ENCODE measurements around the gene ATP2A1.

DNA sequence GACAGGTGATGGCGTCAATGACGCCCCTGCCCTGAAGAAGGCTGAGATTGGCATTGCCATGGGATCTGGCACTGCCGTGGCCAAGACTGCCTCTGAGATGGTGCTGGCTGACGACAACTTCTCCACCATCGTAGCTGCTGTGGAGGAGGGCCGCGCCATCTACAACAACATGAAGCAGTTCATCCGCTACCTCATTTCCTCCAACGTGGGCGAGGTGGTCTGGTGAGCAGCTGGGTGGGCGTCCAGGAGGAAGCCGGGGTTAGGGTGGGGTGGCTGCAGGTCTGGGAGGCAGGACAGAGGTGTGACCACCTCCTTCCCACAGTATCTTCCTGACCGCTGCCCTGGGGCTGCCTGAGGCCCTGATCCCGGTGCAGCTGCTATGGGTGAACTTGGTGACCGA is 23.6 kb downstream of the ATP2A1 start:
- TF ChIP-seq, protein P1, sequence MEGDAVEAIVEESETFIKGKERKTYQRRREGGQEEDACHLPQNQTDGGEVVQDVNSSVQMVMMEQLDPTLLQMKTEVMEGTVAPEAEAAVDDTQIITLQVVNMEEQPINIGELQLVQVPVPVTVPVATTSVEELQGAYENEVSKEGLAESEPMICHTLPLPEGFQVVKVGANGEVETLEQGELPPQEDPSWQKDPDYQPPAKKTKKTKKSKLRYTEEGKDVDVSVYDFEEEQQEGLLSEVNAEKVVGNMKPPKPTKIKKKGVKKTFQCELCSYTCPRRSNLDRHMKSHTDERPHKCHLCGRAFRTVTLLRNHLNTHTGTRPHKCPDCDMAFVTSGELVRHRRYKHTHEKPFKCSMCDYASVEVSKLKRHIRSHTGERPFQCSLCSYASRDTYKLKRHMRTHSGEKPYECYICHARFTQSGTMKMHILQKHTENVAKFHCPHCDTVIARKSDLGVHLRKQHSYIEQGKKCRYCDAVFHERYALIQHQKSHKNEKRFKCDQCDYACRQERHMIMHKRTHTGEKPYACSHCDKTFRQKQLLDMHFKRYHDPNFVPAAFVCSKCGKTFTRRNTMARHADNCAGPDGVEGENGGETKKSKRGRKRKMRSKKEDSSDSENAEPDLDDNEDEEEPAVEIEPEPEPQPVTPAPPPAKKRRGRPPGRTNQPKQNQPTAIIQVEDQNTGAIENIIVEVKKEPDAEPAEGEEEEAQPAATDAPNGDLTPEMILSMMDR (optimal IDR thresholded peaks at IDR 0.05 in 1 of 3, IDR thresholded peaks at IDR 0.05 in 1 of 3, conservative IDR thresholded peaks at IDR 0.05 in 1 of 3; ENCODE audit: extremely low read depth in 1 of 3, insufficient read depth in 2 of 3, low read length in 3 of 3) = no peak
- no peak for TF ChIP-seq EZH2 (IDR thresholded peaks at IDR 0.05; ENCODE audit: low read length)
